Measurements from ENCODE around the gene COL6A3. TPM values are rescaled to one million over a fixed set of nuclear protein-coding genes. Genes with fewer than 3 reads are reported as not detected.
"Not testable (repeated sequence)": the region's sequence is repeated elsewhere in the genome, so short reads cannot be mapped to it uniquely, and the experiment has no call there.

The COL6A3 gene
- total RNA-seq, 1 donor from 2014 or later: 1,957 TPM

- DNase-seq (ENCODE audit: low spot score): no peak
Measured at GRCh38 chr2:237384672-237385020, 29.3 kb downstream of the COL6A3 start.

- DNase-seq (ENCODE audit: low spot score): peak; percentile 23
Measured at GRCh38 chr2:237383991-237384671, 29.8 kb downstream of the COL6A3 start.

- DNase-seq (ENCODE audit: low spot score): no peak
Measured at GRCh38 chr2:237380768-237381167, 33.2 kb downstream of the COL6A3 start.

- DNase-seq (ENCODE audit: low spot score): no peak
Measured at GRCh38 chr2:237379636-237380035, 34.3 kb downstream of the COL6A3 start.

GRCh38 chr2:237378650-237379049 is 35.3 kb downstream of the COL6A3 start:
- DNase-seq (ENCODE audit: low spot score): no peak

- no peak for DNase-seq (ENCODE audit: low spot score)
Measured at GRCh38 chr2:237374284-237375060, 39.5 kb downstream of the COL6A3 start.

- no peak for DNase-seq (ENCODE audit: low spot score)
Measured at GRCh38 chr2:237371856-237372255, 42.1 kb downstream of the COL6A3 start.

- DNase-seq (ENCODE audit: low spot score): no peak
Measured at GRCh38 chr2:237365671-237366070, 48.3 kb downstream of the COL6A3 start.

- DNase-seq (ENCODE audit: low spot score): no peak
Measured at GRCh38 chr2:237364655-237365054, 49.3 kb downstream of the COL6A3 start.

- peak; percentile 71 for DNase-seq (ENCODE audit: low spot score)
Measured at GRCh38 chr2:237361194-237362004, 52.6 kb downstream of the COL6A3 start.

- no peak for DNase-seq (ENCODE audit: low spot score)
Measured at GRCh38 chr2:237359894-237360780, 53.8 kb downstream of the COL6A3 start.

- no peak for DNase-seq (ENCODE audit: low spot score)
Measured at GRCh38 chr2:237359518-237359840, 54.5 kb downstream of the COL6A3 start.

- DNase-seq (ENCODE audit: low spot score): no peak
Measured at GRCh38 chr2:237358721-237359517, 55.0 kb downstream of the COL6A3 start.

GRCh38 chr2:237355701-237356100 is 58.3 kb downstream of the COL6A3 start:
- no peak for DNase-seq (ENCODE audit: low spot score)

GRCh38 chr2:237354892-237355291 is 59.1 kb downstream of the COL6A3 start:
- no peak for DNase-seq (ENCODE audit: low spot score)

- not testable (repeated sequence) for DNase-seq (ENCODE audit: low spot score)
Measured at GRCh38 chr2:237354172-237354571, 59.8 kb downstream of the COL6A3 start.

GRCh38 chr2:237353215-237353614 is 60.7 kb downstream of the COL6A3 start:
- peak; percentile 44 for DNase-seq (ENCODE audit: low spot score)

- DNase-seq (ENCODE audit: low spot score): peak; percentile 39
Measured at GRCh38 chr2:237352279-237352845, 61.6 kb downstream of the COL6A3 start.

- DNase-seq (ENCODE audit: low spot score): no peak
Measured at GRCh38 chr2:237351796-237352195, 62.2 kb downstream of the COL6A3 start.

GRCh38 chr2:237351046-237351445 is 62.9 kb downstream of the COL6A3 start:
- no peak for DNase-seq (ENCODE audit: low spot score)
